HG02870 (cell line): ENCODE measurements around the gene STK32C.
"Not testable (repeated sequence)": the region's sequence is repeated elsewhere in the genome, so short reads cannot be mapped to it uniquely, and the experiment has no call there.

ENCODE experiments used
- ATAC-seq: cut with Tn5 transposase; IDR thresholded peaks from one replicate; pipeline ENCODE4 v1.9.1; 2021; ENCODE audit warnings: mild to moderate bottlenecking, moderate library complexity; ENCODE audit not compliant: unreplicated experiment

The STK32C gene

DNA sequence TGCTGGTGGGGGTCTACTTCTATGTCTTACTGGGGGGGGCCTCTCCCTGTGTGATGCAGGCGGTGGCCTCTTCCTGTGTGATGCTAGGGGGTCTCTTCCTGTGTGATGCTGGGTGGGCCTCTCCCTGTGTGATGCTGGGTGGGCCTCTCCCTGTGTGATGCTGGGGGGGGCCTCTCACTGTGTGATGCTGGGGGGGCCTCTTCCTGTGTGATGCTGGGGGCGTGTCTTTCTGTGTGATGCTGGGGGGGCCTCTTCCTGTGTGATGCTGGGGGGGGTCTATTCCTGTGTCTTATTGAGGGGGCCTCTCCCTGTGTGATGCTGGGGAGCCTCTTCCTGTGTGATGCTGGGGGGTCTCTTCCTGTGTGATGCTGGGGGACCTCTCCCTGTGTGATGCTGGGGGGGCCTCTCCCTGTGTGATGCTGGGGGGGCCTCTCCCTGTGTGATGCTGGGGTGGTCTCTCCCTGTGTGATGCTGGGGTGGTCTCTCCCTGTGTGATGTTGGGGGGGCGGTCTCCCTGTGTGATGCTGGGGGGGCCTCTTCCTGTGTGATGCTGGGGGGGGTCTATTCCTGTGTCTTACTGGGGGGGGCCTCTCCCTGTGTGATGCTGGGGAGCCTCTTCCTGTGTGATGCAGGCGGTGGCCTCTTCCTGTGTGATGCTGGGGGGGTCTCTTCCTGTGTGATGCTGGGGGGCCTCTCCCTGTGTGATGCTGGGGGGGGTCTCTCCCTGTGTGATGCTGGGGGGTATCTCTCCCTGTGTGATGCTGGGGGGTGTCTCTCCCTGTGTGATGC, 146.7 kb downstream of the STK32C start:
- ATAC-seq, result not testable (repeated sequence)

DNA sequence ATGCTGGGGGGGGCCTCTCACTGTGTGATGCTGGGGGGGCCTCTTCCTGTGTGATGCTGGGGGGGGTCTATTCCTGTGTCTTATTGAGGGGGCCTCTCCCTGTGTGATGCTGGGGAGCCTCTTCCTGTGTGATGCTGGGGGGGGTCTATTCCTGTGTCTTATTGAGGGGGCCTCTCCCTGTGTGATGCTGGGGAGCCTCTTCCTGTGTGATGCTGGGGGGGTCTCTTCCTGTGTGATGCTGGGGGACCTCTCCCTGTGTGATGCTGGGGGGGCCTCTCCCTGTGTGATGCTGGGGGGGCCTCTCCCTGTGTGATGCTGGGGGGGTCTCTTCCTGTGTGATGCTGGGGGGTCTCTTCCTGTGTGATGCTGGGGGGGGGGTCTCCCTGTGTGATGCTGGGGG, 147.5 kb downstream of the STK32C start:
- not testable (repeated sequence) for ATAC-seq

DNA sequence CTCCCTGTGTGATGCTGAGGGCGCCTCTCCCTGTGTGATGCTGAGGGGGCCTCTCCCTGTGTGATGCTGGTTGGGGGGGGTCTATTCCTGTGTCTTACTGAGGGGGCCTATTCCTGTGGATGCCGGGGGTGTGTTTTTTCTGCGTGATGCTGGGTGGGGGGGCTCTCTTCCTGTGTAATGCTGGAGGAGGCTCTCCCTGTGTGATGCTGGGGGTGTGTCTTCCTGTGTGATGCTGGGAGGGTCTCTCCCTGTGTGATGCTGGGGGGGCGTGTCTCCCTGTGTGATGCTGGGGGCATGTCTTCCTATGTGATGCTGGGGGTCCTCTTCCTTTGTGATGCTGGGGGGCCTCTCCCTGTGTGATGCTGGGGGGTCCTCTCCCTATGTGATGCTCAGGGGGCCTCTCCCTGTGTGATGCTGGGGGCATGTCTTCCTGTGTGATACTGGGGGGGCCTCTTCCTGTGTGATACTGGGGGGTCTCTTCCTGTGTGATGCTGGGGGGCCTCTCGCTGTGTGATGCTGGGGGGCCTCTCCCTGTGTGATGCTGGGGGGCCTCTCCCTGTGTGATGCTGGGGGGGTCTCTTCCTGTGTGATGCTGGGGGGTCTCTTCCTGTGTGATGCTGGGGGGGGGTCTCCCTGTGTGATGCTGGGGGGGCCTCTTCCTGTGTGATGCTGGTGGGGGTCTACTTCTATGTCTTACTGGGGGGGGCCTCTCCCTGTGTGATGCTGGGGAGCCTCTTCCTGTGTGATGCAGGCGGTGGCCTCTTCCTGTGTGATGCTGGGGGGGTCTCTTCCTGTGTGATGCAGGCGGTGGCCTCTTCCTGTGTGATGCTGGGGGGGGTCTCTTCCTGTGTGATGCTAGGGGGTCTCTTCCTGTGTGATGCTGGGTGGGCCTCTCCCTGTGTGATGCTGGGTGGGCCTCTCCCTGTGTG, 148.2 kb downstream of the STK32C start:
- ATAC-seq, result not testable (repeated sequence)

DNA sequence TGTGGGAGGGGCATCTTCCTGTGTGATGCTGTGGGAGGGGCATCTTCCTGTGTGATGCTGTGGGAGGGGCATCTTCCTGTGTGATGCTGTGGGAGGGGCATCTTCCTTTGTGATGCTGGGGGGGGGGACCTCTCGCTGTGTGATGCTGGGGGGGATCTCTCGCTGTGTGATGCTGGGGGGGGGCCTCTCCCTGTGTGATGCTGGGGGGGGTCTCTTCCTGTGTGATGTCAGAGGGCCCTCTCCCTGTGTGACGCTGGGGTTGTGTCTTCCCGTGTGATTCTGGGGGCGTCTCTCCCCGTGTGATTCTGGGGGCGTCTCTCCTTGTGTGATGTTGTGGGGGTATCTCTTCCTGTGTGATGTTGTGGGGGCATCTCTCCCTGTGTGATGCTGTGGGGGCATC, 148.9 kb downstream of the STK32C start:
- no peak for ATAC-seq

DNA sequence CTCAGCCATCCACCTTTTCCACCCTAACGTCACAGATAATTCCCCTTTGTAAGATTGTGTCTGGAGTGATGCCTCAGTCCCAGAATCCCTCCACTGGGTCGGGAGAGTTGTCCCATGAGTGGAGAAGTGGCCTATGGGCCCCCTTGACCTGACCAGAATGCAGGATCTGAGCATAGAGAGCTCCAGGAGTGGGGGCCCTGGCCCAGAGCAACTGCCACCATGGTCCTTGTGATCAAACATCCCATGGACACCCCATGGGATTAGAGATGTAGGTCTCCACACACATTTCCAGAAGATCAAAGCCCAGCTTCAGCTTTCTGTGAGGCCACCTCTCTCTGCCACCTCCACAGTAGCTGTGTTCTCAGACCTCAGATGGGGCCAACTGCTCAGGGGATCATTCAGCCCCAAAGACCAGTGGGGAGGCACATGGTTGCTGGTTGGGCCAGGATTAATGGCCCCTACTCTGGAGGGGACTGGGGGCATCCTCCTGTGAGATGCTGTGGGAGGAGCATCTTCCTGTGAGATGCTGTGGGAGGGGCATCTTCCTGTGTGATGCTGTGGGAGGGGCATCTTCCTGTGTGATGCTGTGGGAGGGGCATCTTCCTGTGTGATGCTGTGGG, 149.5 kb downstream of the STK32C start:
- no peak for ATAC-seq
